MCF 10A (cell line): ENCODE results near the gene ZNHIT2. TPM values are rescaled to one million over a fixed set of nuclear protein-coding genes. Genes with fewer than 3 reads are reported as not detected.

Source experiments
- BruUV-seq: library from RNA; stranded (reverse); fragments of 400-500 nt; replicated peaks from 2 replicates; lab custom pipeline; 2021; lab: Mats Ljungman, UMichigan
- CTCF ChIA-PET: fragments of 300-600 bp; sonication (Branson Sonifier 250); formaldehyde crosslinking; extraction: SDS; loops from one replicate; lab custom pipeline; 2021; ENCODE audit warnings: antibody characterized with exemption, inconsistent platforms; lab: Yijun Ruan, JAX
- POLR2A ChIA-PET: fragments of 300-600, 350-650 bp; sonication (Branson Sonifier 250); formaldehyde crosslinking; extraction: SDS; loops from one replicate; lab custom pipeline; 2020; ENCODE audit warnings: antibody characterized with exemption, inconsistent platforms; lab: Yijun Ruan, JAX
- DNase-seq: peaks from one replicate; pipeline ENCODE4 v3.0.0-alpha.2; 2018; ENCODE audit not compliant: unreplicated experiment
- H3K27ac Mint-ChIP-seq: one replicate; pipeline ENCODE4 v1.8.0; 2022; ENCODE audit warnings: mild to moderate bottlenecking, low read depth, mixed read lengths; ENCODE audit not compliant: unreplicated experiment
- H3K27me3 Mint-ChIP-seq: one replicate; pipeline ENCODE4 v1.8.0; 2022; ENCODE audit warnings: mixed read lengths; ENCODE audit not compliant: insufficient read depth, unreplicated experiment
- H3K36me3 Mint-ChIP-seq: one replicate; pipeline ENCODE4 v1.8.0; 2022; ENCODE audit warnings: mild to moderate bottlenecking, moderate library complexity, mixed read lengths; ENCODE audit not compliant: insufficient read depth, unreplicated experiment
- H3K4me1 Mint-ChIP-seq: one replicate; pipeline ENCODE4 v1.8.0; 2022; ENCODE audit warnings: mixed read lengths; ENCODE audit not compliant: insufficient read depth, unreplicated experiment
- H3K4me3 Mint-ChIP-seq: one replicate; pipeline ENCODE4 v1.8.0; 2022; ENCODE audit warnings: mild to moderate bottlenecking, moderate library complexity, mixed read lengths; ENCODE audit not compliant: unreplicated experiment
- H3K9me3 Mint-ChIP-seq: one replicate; pipeline ENCODE4 v1.8.0; 2022; ENCODE audit warnings: mixed read lengths; ENCODE audit not compliant: unreplicated experiment
- CTCF ChIP-seq: fragments of 200-600 bp; IDR thresholded peaks from one replicate; pipeline ENCODE4 v1.8.0; 2022; ENCODE audit warnings: antibody characterized with exemption, mild to moderate bottlenecking; ENCODE audit not compliant: unreplicated experiment
- intact Hi-C: fragments of 100-400 bp; cut with micrococcal nuclease; formaldehyde crosslinking; loops from 2 replicates; pipeline ENCODE4 v1.14.1; 2022
- total RNA-seq: library from RNA; stranded (reverse); gene quantifications from 2 replicates; pipeline ENCODE4 v1.2.3, GENCODE V29; 2022

Gene ZNHIT2
- total RNA-seq, 1 experiment from 2014 or later = 23.6 TPM

- Mint-ChIP-seq H3K27ac (no peak overlapping the region), H3K4me3 (no peak overlapping the region), H3K36me3 (no peaks in the 10 kb centered on the region), H3K9me3 (no peaks in the 10 kb centered on the region), H3K27me3 (no peaks in the 10 kb centered on the region), H3K4me1 (no peaks in the 10 kb centered on the region)
- ChIA-PET POLR2A (interaction anchor here (0.9 to 1.3 kb wide), 2 partner anchors 12 to 16 kb away, joined by 3 read pairs; no protein-coding TSS in a partner anchor), CTCF (no interaction called here)
- BruUV-seq = no TSS peak
- DNase-seq = no peak
- intact Hi-C loops = no loop called here
- no peak for TF ChIP-seq CTCF
Observed at GRCh38 chr11:65163684-65164083, 46.2 kb upstream of the ZNHIT2 start.

DNA sequence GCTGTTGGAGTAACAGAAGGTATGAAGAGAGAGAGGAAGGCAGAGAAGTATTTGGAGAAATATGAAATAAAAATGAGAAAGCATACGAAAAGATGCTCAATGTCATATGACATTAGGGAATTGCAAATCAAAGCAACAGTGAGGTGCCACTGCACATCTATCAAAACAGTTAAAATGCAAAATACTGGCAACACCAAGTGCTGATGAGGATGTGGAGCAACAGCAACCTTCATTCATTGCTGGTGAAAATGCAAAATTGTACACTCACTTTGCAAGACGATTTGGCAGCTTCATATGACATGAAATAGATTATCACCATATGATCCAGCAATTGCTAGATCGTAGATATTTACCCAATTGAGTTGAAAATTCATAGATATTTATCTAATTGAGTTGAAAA is 43.1 kb upstream of the ZNHIT2 start:
- ChIA-PET POLR2A (interaction anchor here (1.3 kb wide), 1 partner anchor 37 kb away, joined by 3 read pairs; no protein-coding TSS in a partner anchor), CTCF (interaction anchor here (1.2 kb wide), 1 partner anchor 19 kb away, joined by 3 read pairs; no protein-coding TSS in a partner anchor)
- no peak for TF ChIP-seq CTCF
- no peaks in the 10 kb centered on the region for H3K4me1 Mint-ChIP-seq
- H3K36me3 Mint-ChIP-seq = no peaks in the 10 kb centered on the region
- H3K9me3 Mint-ChIP-seq = no peaks in the 10 kb centered on the region
- H3K27ac Mint-ChIP-seq = no peak overlapping the region
- intact Hi-C loops = no loop called here
- no peak overlapping the region for H3K4me3 Mint-ChIP-seq
- no peak for DNase-seq
- H3K27me3 Mint-ChIP-seq = no peaks in the 10 kb centered on the region
- BruUV-seq = no TSS peak

DNA sequence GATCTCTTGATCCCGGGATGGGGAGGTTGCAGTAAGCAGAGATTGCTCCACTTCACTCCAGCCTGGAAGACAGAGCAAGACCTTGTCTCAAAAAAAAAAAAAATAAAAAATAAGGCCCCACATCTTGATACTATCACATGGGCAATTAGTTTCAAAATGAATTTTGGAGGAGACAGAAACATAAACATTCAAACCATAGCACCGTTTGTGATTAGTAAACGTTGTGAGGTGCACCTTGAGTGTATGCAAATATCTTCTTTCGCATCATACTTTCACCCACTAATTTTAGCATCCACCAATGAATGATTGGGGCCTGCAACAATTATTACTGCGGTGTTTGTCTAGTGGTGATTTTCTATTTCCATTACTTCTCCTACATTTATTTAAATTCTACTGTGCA is 41.5 kb upstream of the ZNHIT2 start:
- Mint-ChIP-seq H3K36me3 (no peaks in the 10 kb centered on the region), H3K27ac (no peak overlapping the region), H3K4me3 (no peak overlapping the region), H3K9me3 (no peaks in the 10 kb centered on the region), H3K27me3 (no peaks in the 10 kb centered on the region), H3K4me1 (no peaks in the 10 kb centered on the region)
- no peak for TF ChIP-seq CTCF
- DNase-seq = no peak
- no TSS peak for BruUV-seq
- ChIA-PET POLR2A (no interaction called here), CTCF (no interaction called here)
- intact Hi-C loops = no loop called here

DNA sequence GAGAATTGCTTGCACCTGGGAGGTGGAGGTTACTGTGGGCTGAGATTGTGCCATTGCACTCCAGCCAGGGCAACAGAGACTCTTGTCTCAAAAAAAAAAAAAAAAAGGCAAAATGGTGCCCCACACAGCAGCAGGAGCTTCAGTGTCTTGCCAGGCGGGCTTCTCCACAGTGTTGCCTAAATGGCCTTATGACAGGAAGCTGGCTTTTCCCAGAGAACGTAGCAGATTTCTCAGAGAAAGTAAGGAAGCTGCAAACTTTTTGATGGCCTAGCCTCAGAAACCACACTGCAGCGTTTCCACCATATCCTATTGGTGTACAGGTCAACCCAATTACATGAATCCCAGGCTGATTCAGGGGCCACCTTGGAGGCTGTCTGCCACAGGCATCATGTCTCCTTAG is 39.8 kb upstream of the ZNHIT2 start:
- Mint-ChIP-seq H3K36me3 (no peaks in the 10 kb centered on the region), H3K9me3 (no peaks in the 10 kb centered on the region), H3K27ac (no peak overlapping the region), H3K27me3 (no peaks in the 10 kb centered on the region), H3K4me3 (no peak overlapping the region), H3K4me1 (no peaks in the 10 kb centered on the region)
- no peak for TF ChIP-seq CTCF
- POLR2A ChIA-PET = interaction anchor here (0.6 to 1.6 kb wide), 2 partner anchors 35 to 116 kb away, joined by 3 read pairs; partner anchors contain the start of genes FAU, MRPL49 and SAC3D1
- CTCF ChIA-PET = interaction anchor here (0.6 kb wide), 1 partner anchor 93 kb away, joined by 3 read pairs; no protein-coding TSS in a partner anchor
- no peak for DNase-seq
- BruUV-seq = no TSS peak
- intact Hi-C loops = no loop called here
